NCI-H1436 treated with DMSO at 0.1 percent for 48 hours (cell line): ENCODE measurements around the gene LPCAT1.
"Not testable (repeated sequence)": the region's sequence is repeated elsewhere in the genome, so short reads cannot be mapped to it uniquely, and the experiment has no call there.

Source experiments
- DNase-seq: peaks from one replicate; lab custom pipeline; 2025; lab: John Stamatoyannopoulos, UW

Gene LPCAT1

GRCh38 chr5:1423901-1424603 lies 99.7 kb downstream of the LPCAT1 start:
- no peak for DNase-seq

- DNase-seq: not testable (repeated sequence)
These were observed 101.2 kb downstream of the LPCAT1 start for GRCh38 chr5:1422522-1422921.

- no peak for DNase-seq
These were observed 102.0 kb downstream of the LPCAT1 start for GRCh38 chr5:1421521-1422341.

GRCh38 chr5:1420211-1421195 lies 103.3 kb downstream of the LPCAT1 start:
- no peak for DNase-seq

- no peak for DNase-seq
These were observed 104.1 kb downstream of the LPCAT1 start for GRCh38 chr5:1419476-1420210.

- no peak for DNase-seq
These were observed 104.9 kb downstream of the LPCAT1 start for GRCh38 chr5:1418921-1419280.

- DNase-seq: no peak
These were observed 105.4 kb downstream of the LPCAT1 start for GRCh38 chr5:1418238-1418920.

- no peak for DNase-seq
These were observed 106.1 kb downstream of the LPCAT1 start for GRCh38 chr5:1417586-1418225.

GRCh38 chr5:1416856-1417469 lies 106.8 kb downstream of the LPCAT1 start:
- no peak for DNase-seq

- DNase-seq: no peak
These were observed 108.0 kb downstream of the LPCAT1 start for GRCh38 chr5:1415626-1416360.

- DNase-seq: no peak
These were observed 108.7 kb downstream of the LPCAT1 start for GRCh38 chr5:1415059-1415425.

GRCh38 chr5:1414311-1415058 lies 109.3 kb downstream of the LPCAT1 start:
- no peak for DNase-seq

- no peak for DNase-seq
These were observed 110.0 kb downstream of the LPCAT1 start for GRCh38 chr5:1413611-1414241.

GRCh38 chr5:1413211-1413610 lies 110.5 kb downstream of the LPCAT1 start:
- no peak for DNase-seq

GRCh38 chr5:1412621-1413020 lies 111.1 kb downstream of the LPCAT1 start:
- no peak for DNase-seq

- DNase-seq: no peak
These were observed 111.6 kb downstream of the LPCAT1 start for GRCh38 chr5:1412163-1412562.
